HG02852 (cell line): ENCODE measurements around the gene CSRNP2.
"Not testable (repeated sequence)": the region's sequence is repeated elsewhere in the genome, so short reads cannot be mapped to it uniquely, and the experiment has no call there.

Experiments used
- ATAC-seq: cut with Tn5 transposase; IDR thresholded peaks from one replicate; pipeline ENCODE4 v1.9.1; 2021; ENCODE audit warnings: mild to moderate bottlenecking, moderate library complexity; ENCODE audit not compliant: unreplicated experiment

The CSRNP2 gene

GRCh38 chr12:51028813-51029150 lies 54.6 kb downstream of the CSRNP2 start:
- no peak for ATAC-seq

GRCh38 chr12:51028126-51028812 lies 55.1 kb downstream of the CSRNP2 start:
- ATAC-seq, result no peak

- no peak for ATAC-seq
Measured at GRCh38 chr12:51027342-51027835, 56.0 kb downstream of the CSRNP2 start.

- peak; percentile 95 for ATAC-seq
Measured at GRCh38 chr12:51025836-51026638, 57.4 kb downstream of the CSRNP2 start, which contains the start of gene SLC11A2. TSS of gene SLC11A2 (minus strand) at chr12:51026384. CDS start at chr12:51010728, 15,656 bp downstream.

GRCh38 chr12:51025338-51025835 lies 58.0 kb downstream of the CSRNP2 start:
- ATAC-seq, result no peak

GRCh38 chr12:51023625-51024382 lies 59.6 kb downstream of the CSRNP2 start:
- ATAC-seq, result no peak

GRCh38 chr12:51021694-51022093 lies 61.7 kb downstream of the CSRNP2 start:
- no peak for ATAC-seq

- no peak for ATAC-seq
Measured at GRCh38 chr12:51020448-51021182, 62.8 kb downstream of the CSRNP2 start.

- ATAC-seq, result no peak
Measured at GRCh38 chr12:51019927-51020326, 63.5 kb downstream of the CSRNP2 start.

- ATAC-seq, result no peak
Measured at GRCh38 chr12:51018956-51019355, 64.4 kb downstream of the CSRNP2 start.

GRCh38 chr12:51017452-51017851 lies 65.9 kb downstream of the CSRNP2 start:
- no peak for ATAC-seq

- not testable (repeated sequence) for ATAC-seq
Measured at GRCh38 chr12:51014467-51014866, 68.9 kb downstream of the CSRNP2 start.

- no peak for ATAC-seq
Measured at GRCh38 chr12:51013441-51013840, 70.0 kb downstream of the CSRNP2 start.

- no peak for ATAC-seq
Measured at GRCh38 chr12:51012570-51013236, 70.7 kb downstream of the CSRNP2 start.

- no peak for ATAC-seq
Measured at GRCh38 chr12:51011955-51012354, 71.4 kb downstream of the CSRNP2 start.
